Right renal cortex interstitium (tissue), 3 donors: ENCODE results near the gene ALAS2. TPM values are rescaled to one million over a fixed set of nuclear protein-coding genes. Genes with fewer than 3 reads are reported as not detected.
"Not testable (repeated sequence)": the region's sequence is repeated elsewhere in the genome, so short reads cannot be mapped to it uniquely, and the experiment has no call there.

ENCODE experiments used
- DNase-seq, 3 donors: peaks; one replicate each; pipeline ENCODE4 v3.0.0-alpha.2; 2013; ENCODE audit warnings: low read depth in 3 of 3, low spot score in 2 of 3
- polyA plus RNA-seq, 3 donors: library from polyadenylated mRNA; unstranded; fragments of 120-200 nt; gene quantifications; one replicate each; pipeline ENCODE4 v1.2.1, GENCODE V29; 2013; ENCODE audit not compliant: insufficient read length in 3 of 3

The ALAS2 gene
- 10 to 100 TPM; 13.6 to 23.3 (median 17.4) TPM for polyA plus RNA-seq

- DNase-seq, result no peak
Measured at GRCh38 chrX:55030271-55031205, at the start of gene ALAS2. Gene ALAS2 (minus strand): TSS chrX:55030977. CDS start chrX:55026000, 4,977 bp downstream.

- DNase-seq, result no peak
Measured at GRCh38 chrX:55074851-55075467, 44.2 kb upstream of the ALAS2 start, which contains the start of gene PAGE2B. Gene PAGE2B (plus strand): TSS chrX:55075030. CDS start chrX:55076042, 1,012 bp downstream.

- DNase-seq, result no peak
Measured at GRCh38 chrX:55072286-55072685, 41.5 kb upstream of the ALAS2 start.

- not testable (repeated sequence) for DNase-seq
Measured at GRCh38 chrX:55067180-55067579, 36.4 kb upstream of the ALAS2 start.

- peak in 1 of 3 donors; percentile 18 for DNase-seq
Measured at GRCh38 chrX:55057675-55058249, 27.0 kb upstream of the ALAS2 start.

- peak in 1 of 3 donors; percentile 2 for DNase-seq
Measured at GRCh38 chrX:55056820-55057674, 26.3 kb upstream of the ALAS2 start.

GRCh38 chrX:55050599-55050998 is 19.8 kb upstream of the ALAS2 start:
- DNase-seq, result not testable (repeated sequence)

GRCh38 chrX:55041514-55041913 is 10.7 kb upstream of the ALAS2 start:
- no peak for DNase-seq

GRCh38 chrX:55039471-55039870 is 8.7 kb upstream of the ALAS2 start:
- DNase-seq, result no peak

GRCh38 chrX:55033429-55033828 is 2.7 kb upstream of the ALAS2 start:
- DNase-seq, result no peak

- DNase-seq, result no peak
Measured at GRCh38 chrX:55029291-55029690, 1.5 kb downstream of the ALAS2 start.

GRCh38 chrX:55028611-55029010 is 2.2 kb downstream of the ALAS2 start:
- DNase-seq, result no peak

GRCh38 chrX:55028040-55028439 is 2.7 kb downstream of the ALAS2 start:
- no peak for DNase-seq

- no peak for DNase-seq
Measured at GRCh38 chrX:55026840-55027239, 3.9 kb downstream of the ALAS2 start.

GRCh38 chrX:55026143-55026542 is 4.6 kb downstream of the ALAS2 start:
- no peak for DNase-seq

GRCh38 chrX:55014897-55015299 is 15.9 kb downstream of the ALAS2 start:
- no peak for DNase-seq

- DNase-seq, result no peak
Measured at GRCh38 chrX:55011294-55011693, 19.5 kb downstream of the ALAS2 start.

- DNase-seq, result no peak
Measured at GRCh38 chrX:55008571-55009358, 22.0 kb downstream of the ALAS2 start.

- DNase-seq, result no peak
Measured at GRCh38 chrX:55007656-55008055, 23.1 kb downstream of the ALAS2 start.
